Stomach (tissue), 9 donors: ENCODE data around the gene CNBP. TPM values are rescaled to one million over a fixed set of nuclear protein-coding genes. Genes with fewer than 3 reads are reported as not detected.
"Not testable (repeated sequence)": the region's sequence is repeated elsewhere in the genome, so short reads cannot be mapped to it uniquely, and the experiment has no call there.

Experiments
- DNase-seq, 2 donors: peaks; one replicate each; pipeline versions ENCODE4 v3.0.0 to v3.0.0-alpha.2; 2013 to 2019
- H3K27ac ChIP-seq, 5 donors: fragments of 200-600 bp in 4 of 5; sonication (generic) in 4 of 5; one replicate each; pipeline ENCODE4 v1.5.1; 2013 to 2019; ENCODE audit warnings: mild to moderate bottlenecking in 1 of 5, moderate library complexity in 1 of 5
- H3K27me3 ChIP-seq, 3 donors: fragments of 200-600 bp; sonication (generic); one replicate each; pipeline ENCODE4 v1.5.1; 2017 to 2019; ENCODE audit warnings: mixed run types in 1 of 3
- H3K36me3 ChIP-seq, 4 donors: fragments of 200-600 bp; sonication (generic); 1 replicate in 3 of 4; 2 replicates in 1 of 4; pipeline ENCODE4 v1.5.1; 2016 to 2019
- H3K4me1 ChIP-seq, 4 donors: fragments of 200-600 bp; sonication (generic); one replicate each; pipeline ENCODE4 v1.5.1; 2016 to 2019
- H3K4me3 ChIP-seq, 4 donors: fragments of 200-600 bp; sonication (generic) in 3 of 4; one replicate each; pipeline ENCODE4 v1.5.1; 2016 to 2019; ENCODE audit warnings: mild to moderate bottlenecking in 1 of 4
- H3K9me3 ChIP-seq, 4 donors: fragments of 200-600 bp; sonication (generic); one replicate each; pipeline ENCODE4 v1.5.1; 2016 to 2019
- CTCF ChIP-seq, 7 experiments: fragments of 450-650 bp in 4 of 7; fragments of 200-600 bp in 3 of 7; sonication (generic) in 3 of 7; IDR thresholded peaks; one replicate each; pipeline ENCODE4 v1.5.1; 2016 to 2019; ENCODE audit warnings: antibody characterized with exemption in 7 of 7, control low read depth in 2 of 7, mild to moderate bottlenecking in 1 of 7
- EP300 ChIP-seq: sonication (generic); formaldehyde crosslinking; IDR thresholded peaks from one replicate; pipeline ENCODE4 v1.6.1; 2017; ENCODE audit warnings: antibody characterized with exemption
- POLR2A ChIP-seq, 4 donors: fragments of 450-650 bp; IDR thresholded peaks; one replicate each; pipeline ENCODE4 v1.6.1; 2016; ENCODE audit warnings: antibody characterized with exemption in 4 of 4, control low read depth in 2 of 4, mild to moderate bottlenecking in 1 of 4, moderate library complexity in 1 of 4
- POLR2AphosphoS5 ChIP-seq, 3 donors: sonication (generic); formaldehyde crosslinking; IDR thresholded peaks; one replicate each; pipeline ENCODE4 v1.6.1; 2016; ENCODE audit warnings: antibody characterized with exemption in 3 of 3
- WGBS, 5 donors: extraction: QIAGEN DNeasy Blood & Tissue Kit in 3 of 5; methylation state at CpG; one replicate each; pipeline versions ENCODE4 v1.1.5 to v1.1.7; 2013 to 2018; 5-methylcytosine and 5-hydroxymethylcytosine counted together
- intact Hi-C: fragments of 100-400 bp; cut with DNase I; formaldehyde crosslinking; loops from one replicate; pipeline ENCODE4 v1.15.1; 2023; ENCODE audit warnings: low total_unique reads
- polyA plus RNA-seq, 3 donors: library from polyadenylated mRNA; stranded (reverse); fragments of 200-250 nt; gene quantifications; one replicate each; pipeline ENCODE4 v1.2.3, GENCODE V29; 2013
- total RNA-seq, 5 donors: library from RNA; depleted of rRNA; stranded (reverse); fragments of >200 nt; gene quantifications; one replicate each; pipeline versions ENCODE4 v1.1.0 to v1.2.3, GENCODE V29; 2014 to 2016
- donor health status: healthy with polysubstance abuse.
- donor health status: Bipolar disorder and iron deficiency.
- donor health status: healthy.

Gene CNBP
- total and polyA plus RNA-seq, 8 donors: 185 to 537 (median 319) TPM

- Histone ChIP-seq H3K27me3 (no peaks in the 10 kb centered on the region), H3K27ac (peak overlapping the region in 1 of 5 donors; percentile 36), H3K36me3 (peaks cover 20 to 63% (median 60%) of the 10 kb centered on the region in 4 donors), H3K4me3 (peak overlapping the region in 2 of 4 donors; percentile 3 to 17), H3K4me1 (peaks cover 46 to 80% (median 71%) of the 10 kb centered on the region in 4 donors), H3K9me3 (no peaks in the 10 kb centered on the region)
- intact Hi-C loops: no loop called here
- WGBS, 5 donors: 39 to 54% (median 47%) methylated on average over 2 of the region's 2 CpGs
- TF ChIP-seq POLR2AphosphoS5 (IDR thresholded peaks at IDR 0.05): no peak
- no peak for TF ChIP-seq CTCF (IDR thresholded peaks at IDR 0.05)
- TF ChIP-seq EP300: no peak
- no peak for TF ChIP-seq POLR2A (IDR thresholded peaks at IDR 0.05)
- DNase-seq: no peak
These were observed 10.5 kb downstream of the CNBP start for GRCh38 chr3:129173206-129173605.

- no peak for DNase-seq
- H3K36me3 ChIP-seq: peaks cover 42 to 74% (median 73%) of the 10 kb centered on the region in 4 donors
- intact Hi-C loops: no loop called here
- H3K4me3 ChIP-seq: no peak overlapping the region
- H3K27ac ChIP-seq: no peak overlapping the region
- H3K9me3 ChIP-seq: no peaks in the 10 kb centered on the region
- 86 to 89% (median 87%) methylated on average over 15 of the region's 15 CpGs for WGBS, 5 donors
- peaks cover 14 to 32% (median 21%) of the 10 kb centered on the region in 4 donors for H3K4me1 ChIP-seq
- no peaks in the 10 kb centered on the region for H3K27me3 ChIP-seq
- TF ChIP-seq POLR2A (IDR thresholded peaks at IDR 0.05) (no peak), CTCF (IDR thresholded peaks at IDR 0.05) (no peak), POLR2AphosphoS5 (IDR thresholded peaks at IDR 0.05) (peak in 1 of 3 donors; percentile 16), EP300 (no peak)
These were observed 16.9 kb downstream of the CNBP start for GRCh38 chr3:129166579-129167332.

GRCh38 chr3:129165594-129165993, 18.1 kb downstream of the CNBP start:
- WGBS, 5 donors: 89 to 96% (median 95%) methylated on average over 8 of the region's 8 CpGs
- H3K36me3 ChIP-seq: peaks cover 30 to 63% (median 61%) of the 10 kb centered on the region in 4 donors
- intact Hi-C loops: not testable (repeated sequence)

GRCh38 chr3:129164500-129164899, 19.2 kb downstream of the CNBP start:
- no peaks in the 10 kb centered on the region for H3K27me3 ChIP-seq
- H3K27ac ChIP-seq: no peak overlapping the region
- H3K4me1 ChIP-seq: peaks cover 18 to 29% (median 21%) of the 10 kb centered on the region in 4 donors
- no peak for TF ChIP-seq EP300
- no peak for TF ChIP-seq CTCF (IDR thresholded peaks at IDR 0.05)
- TF ChIP-seq POLR2A (IDR thresholded peaks at IDR 0.05): no peak
- TF ChIP-seq POLR2AphosphoS5 (IDR thresholded peaks at IDR 0.05): no peak
- no peak for DNase-seq
- no peaks in the 10 kb centered on the region for H3K9me3 ChIP-seq
- peaks cover 23 to 52% (median 50%) of the 10 kb centered on the region in 4 donors for H3K36me3 ChIP-seq
- 82 to 90% (median 89%) methylated on average over 7 of the region's 7 CpGs for WGBS, 5 donors
- intact Hi-C loops: no loop called here
- H3K4me3 ChIP-seq: no peak overlapping the region

More at GRCh38 chr3:129165594-129165993, 18.1 kb downstream of the CNBP start:
- peak in 1 of 3 donors; percentile 8 for TF ChIP-seq POLR2AphosphoS5 (IDR thresholded peaks at IDR 0.05)
- not testable (repeated sequence) for H3K9me3 ChIP-seq, H3K27me3 ChIP-seq, DNase-seq, H3K27ac ChIP-seq, H3K4me3 ChIP-seq
- H3K4me1 ChIP-seq: peaks cover 10 to 24% (median 17%) of the 10 kb centered on the region in 4 donors
